ENCODE data around the gene PRND. TPM values are rescaled to one million over a fixed set of nuclear protein-coding genes. Genes with fewer than 3 reads are reported as not detected.

The PRND gene
- total and polyA plus RNA-seq, 2 experiments from 2014 or later: 0.10 TPM; not detected in 1

- TF ChIP-seq ETS1 (IDR thresholded peaks at IDR 0.05) (no peak), JUNB (IDR thresholded peaks at IDR 0.05; ENCODE audit: unreplicated experiment) (no peak), EZH2phosphoT487 (IDR thresholded peaks at IDR 0.05; ENCODE audit: unreplicated experiment) (no peak), STAT1 (IDR thresholded peaks at IDR 0.05; ENCODE audit: unreplicated experiment) (no peak), POLR2AphosphoS5 (IDR thresholded peaks at IDR 0.05; ENCODE audit: low read depth) (no peak), CREB1 (CRISPR knock-in tag; IDR thresholded peaks at IDR 0.05; ENCODE audit: low read depth) (no peak), CTCF (conservative IDR thresholded peaks at IDR 0.05; ENCODE audit: low read depth in 2 of 2) (no peak)
These were observed 27.6 kb upstream of the PRND start (continued) for GRCh38 chr20:4694076-4694475.

- H3K4me1 ChIP-seq (ENCODE audit: insufficient read depth): peaks cover 12% of the 10 kb centered on the region
- Mint-ChIP-seq H3K4me1 (peaks cover 20% of the 10 kb centered on the region), H3K27me3 (ENCODE audit: insufficient read depth, low read depth, poor library complexity) (no peaks in the 10 kb centered on the region), H3K27ac (peak overlapping the region; percentile 74), H3K9me3 (no peaks in the 10 kb centered on the region), H3K4me3 (no peak overlapping the region), H3K36me3 (ENCODE audit: low read depth) (peaks cover 11% of the 10 kb centered on the region; the same call in 2 of the 3 replicates)
- DNase-seq (ENCODE audit: low spot score): no peak
- no peak overlapping the region for H3K4me3 ChIP-seq
- no peaks in the 10 kb centered on the region for H3K9me2 ChIP-seq (ENCODE audit: insufficient read depth)
- no peaks in the 10 kb centered on the region for H3F3A ChIP-seq (replicated peaks; ENCODE audit: low read depth)
- H3K27ac ChIP-seq (ENCODE audit: low read depth): no peak overlapping the region
- no peaks in the 10 kb centered on the region for H3K36me3 ChIP-seq (ENCODE audit: insufficient read depth)
- no peak overlapping the region for H2AFZ ChIP-seq
- no peaks in the 10 kb centered on the region for H3K27me3 ChIP-seq (ENCODE audit: insufficient read depth)
- peak overlapping the region; percentile 7 for H3K4me2 ChIP-seq
- H3K79me2 ChIP-seq (replicated peaks; ENCODE audit: insufficient read depth): peaks cover under 1% of the 10 kb centered on the region; the same call in 1 of the 2 replicates
- no peaks in the 10 kb centered on the region for H4K20me1 ChIP-seq (replicated peaks; ENCODE audit: insufficient read depth)
- ATAC-seq: peak; percentile 73
- TF ChIP-seq POLR2AphosphoS5 (IDR thresholded peaks at IDR 0.05; ENCODE audit: low read depth) (no peak), ZNF462 (CRISPR knock-in tag; IDR thresholded peaks at IDR 0.05) (no peak), EZH2 (IDR thresholded peaks at IDR 0.05; ENCODE audit: low read depth, unreplicated experiment) (no peak), JUNB (IDR thresholded peaks at IDR 0.05; ENCODE audit: unreplicated experiment) (no peak), CTCF (conservative IDR thresholded peaks at IDR 0.05; ENCODE audit: low read depth in 2 of 2) (no peak)
These were observed 24.4 kb upstream of the PRND start for GRCh38 chr20:4697189-4697830.
